Measurements from ENCODE around the gene KREMEN1.

Gene KREMEN1

DNA sequence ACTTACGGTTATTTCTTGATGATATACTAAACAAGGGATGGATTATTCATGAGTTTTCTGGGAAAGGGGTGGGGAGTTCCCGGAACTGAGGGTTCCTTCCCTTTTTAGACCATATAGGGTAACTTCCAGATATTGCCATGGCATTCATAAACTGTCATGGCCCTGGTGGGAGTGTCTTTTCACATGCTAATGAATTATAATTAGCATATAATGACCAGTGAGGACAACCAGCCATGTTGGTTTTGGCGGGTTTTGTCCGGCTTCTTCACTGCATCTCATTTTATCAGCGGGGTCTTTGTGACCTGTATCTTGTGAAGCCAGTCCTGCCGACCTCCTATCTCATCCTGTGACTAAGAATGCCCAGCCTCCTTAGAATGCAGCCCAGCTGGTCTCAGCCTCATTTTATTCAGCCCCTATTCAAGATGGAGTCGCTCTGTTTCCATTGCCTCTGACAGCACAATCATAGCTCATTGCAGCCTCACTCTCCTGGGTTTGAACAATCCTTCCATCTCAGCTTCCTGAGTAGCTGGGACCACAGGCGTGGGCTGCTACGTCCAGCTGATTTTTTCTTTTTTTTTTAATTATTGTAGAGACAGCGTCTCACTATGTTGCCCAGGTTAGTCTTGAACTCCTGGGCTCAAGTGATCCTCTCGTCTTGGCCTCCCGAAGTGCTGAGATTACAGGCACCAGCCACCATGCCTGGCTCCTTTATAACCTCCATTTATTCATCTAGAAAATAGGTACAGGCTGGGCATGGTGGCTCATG is 80.3 kb downstream of the KREMEN1 start:
- DNase-seq = no peak

DNA sequence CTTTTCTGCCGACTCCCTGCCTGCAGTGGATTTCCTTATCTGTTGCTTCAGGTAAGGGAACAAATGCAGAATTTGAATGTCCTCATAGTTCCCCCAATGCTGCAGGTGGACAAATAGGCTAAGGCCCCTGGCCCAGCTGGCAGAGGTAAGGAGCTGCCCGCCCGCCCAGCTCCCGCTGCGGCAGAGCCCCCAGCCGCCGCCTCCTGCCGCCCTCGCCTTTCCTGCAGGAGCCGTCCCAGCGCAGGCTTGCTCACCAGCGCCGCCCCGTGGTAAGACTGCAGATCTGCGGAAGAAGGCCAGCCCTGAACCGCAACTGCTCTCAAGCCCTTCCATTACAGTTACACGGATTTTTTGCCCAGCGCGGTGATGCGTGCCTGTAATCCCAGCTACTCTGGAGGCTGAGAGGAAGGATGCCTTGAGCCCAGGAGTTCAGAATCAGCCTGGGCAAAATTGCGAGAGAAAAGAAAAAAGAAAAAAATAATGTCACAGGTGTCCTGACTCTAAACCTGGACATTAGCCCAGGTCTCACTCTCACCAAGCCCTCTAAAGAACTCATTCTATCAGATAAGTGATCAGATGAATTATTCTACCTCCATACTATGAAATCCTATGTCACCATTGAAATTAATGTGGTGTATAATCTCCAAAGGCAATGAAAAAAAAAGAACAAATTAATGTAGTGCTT is 81.7 kb downstream of the KREMEN1 start:
- DNase-seq = no peak

DNA sequence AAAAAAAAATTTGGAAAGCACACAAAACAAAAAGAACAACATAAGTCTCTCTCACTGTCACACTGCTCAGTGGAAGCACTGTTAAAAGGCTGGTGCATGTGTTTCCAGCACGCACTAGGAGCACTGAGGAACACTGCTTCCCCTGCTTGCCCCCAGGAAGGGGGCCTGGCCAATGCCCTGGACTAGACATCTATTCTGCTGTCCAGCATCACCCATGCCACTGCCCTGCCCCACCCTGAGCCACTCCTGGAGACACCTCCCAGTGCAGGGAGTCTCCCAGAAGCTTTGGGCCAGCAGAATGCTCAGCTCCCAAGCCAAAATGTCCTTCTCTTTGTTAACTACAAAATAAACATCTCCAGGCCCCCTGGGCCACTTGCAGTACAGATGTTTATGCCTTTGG is 83.1 kb downstream of the KREMEN1 start:
- DNase-seq = no peak

DNA sequence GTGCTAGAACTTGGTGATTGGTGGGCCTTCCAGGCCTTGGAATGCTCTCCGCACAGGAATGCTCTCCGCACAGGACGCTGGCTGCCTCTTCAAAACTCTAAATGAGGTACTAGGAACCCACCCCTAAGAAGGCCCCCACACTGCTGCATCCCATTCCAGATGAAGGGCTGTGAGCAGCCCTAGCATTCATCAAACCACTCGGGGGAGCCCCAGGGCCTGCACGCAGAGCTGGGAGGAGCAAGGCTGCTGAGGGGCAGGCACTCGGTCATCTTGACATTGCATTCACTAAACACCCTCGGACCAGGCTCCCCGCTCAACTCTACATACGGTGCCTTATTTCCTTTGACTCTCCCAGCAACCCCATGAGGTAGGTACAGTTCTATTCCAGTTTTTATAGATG is 83.7 kb downstream of the KREMEN1 start:
- no peak for DNase-seq

DNA sequence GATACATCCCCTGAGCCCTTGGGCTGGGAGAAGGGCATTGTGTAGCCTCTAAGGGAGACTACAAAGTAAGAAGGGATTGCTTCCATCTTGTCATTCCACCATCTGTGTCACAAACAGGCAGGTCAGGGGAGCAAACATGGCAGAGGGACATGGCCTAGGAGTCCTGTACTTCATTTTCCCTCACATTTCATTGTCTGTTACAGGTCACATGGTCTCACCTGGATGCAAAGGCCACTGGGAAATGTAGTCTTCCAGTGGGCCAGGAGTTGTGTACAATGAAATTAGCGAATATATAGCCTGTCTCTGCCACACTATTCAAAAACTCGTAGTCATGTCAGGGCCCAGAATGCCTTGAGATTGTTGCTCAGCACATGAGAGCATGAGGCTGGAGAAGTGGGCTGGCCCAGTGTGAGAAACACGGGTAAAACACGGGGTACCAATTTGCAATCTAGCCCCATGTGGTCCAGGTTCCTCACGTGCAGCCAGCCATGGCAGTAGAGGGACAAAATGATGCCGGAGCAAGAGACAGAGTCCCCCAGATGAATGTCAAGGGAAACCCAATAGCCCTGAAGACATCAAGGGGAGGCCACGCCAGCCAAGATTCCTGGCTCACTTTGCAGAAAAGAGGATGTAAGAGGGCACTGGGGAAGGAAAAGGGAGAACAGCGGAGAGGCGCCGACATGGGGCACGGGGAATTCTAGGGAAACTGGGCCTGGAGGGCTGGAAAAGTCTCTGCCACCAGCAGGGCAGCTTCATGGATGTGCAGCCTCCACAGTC is 85.1 kb downstream of the KREMEN1 start:
- DNase-seq = no peak

DNA sequence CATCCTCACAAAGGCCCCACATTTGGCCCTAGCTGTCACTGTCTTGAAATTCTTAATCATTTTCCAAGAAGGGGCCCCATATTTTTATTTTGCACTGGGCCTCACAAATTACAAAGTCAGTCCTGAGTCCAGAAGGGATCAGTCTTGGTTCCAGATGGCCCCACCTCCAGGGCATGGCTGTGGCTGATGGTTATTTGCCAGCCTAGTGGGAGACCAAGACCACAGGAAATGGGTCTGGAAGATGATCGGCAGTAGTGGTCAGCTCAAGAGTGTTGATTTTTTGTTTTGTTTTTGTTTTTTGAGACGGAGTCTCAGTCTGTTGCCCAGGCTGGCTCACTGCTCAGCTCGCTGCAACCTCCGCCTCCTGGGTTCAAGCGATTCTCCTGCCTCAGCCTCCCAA is 85.7 kb downstream of the KREMEN1 start:
- no peak for DNase-seq

DNA sequence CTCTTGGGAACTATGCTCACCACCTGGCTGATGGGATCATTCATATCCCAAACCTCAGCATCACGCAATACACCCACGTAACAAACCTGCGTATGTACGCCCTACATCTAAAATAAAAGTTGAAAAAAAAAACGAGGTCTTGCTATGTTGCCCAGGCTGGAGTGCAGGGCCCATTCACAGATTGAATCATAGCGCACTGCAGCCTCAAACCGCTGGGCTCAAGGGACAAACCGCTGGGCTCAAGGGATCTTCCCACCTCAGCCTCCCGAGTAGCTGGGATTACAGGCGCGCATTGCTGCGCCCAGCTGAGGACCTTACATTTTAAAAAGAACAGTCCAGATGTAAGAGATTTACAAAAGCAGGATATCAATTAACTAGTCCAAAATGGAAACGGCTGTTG is 91.0 kb downstream of the KREMEN1 start:
- DNase-seq = no peak

DNA sequence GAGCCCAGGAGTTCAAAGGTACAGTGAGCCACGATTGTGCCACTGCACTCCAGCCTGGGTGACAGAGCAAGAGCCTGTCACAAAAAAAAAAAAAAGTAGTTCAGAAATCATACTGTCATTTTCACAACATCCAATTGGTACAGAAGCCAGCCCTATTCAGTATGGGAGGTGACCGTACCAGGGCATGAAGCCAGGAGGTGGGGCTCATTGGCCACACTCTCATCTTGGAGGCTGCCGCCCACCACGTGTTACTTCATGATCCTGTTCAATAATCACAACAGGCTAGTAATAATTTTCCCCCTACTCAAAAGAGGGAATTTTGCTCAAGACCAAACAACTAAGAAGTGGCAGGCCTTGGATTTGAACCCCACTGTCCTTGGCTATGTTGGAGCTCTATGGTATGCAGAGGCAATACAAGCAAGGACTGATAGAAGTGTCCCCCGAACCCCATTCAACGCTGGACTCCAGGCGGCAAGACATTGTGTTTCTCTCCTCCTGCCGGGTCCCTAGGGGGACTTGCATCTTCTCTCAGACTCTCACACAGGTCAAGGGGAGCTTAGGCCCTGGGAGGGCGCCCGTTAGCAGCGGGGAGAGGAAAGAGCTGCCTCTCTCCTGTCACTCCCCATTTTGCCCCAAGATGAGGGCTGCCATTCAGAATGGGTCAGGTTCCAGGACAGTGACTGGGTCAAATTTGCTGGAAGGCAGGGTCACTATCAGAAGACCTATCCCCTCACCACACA is 92.7 kb downstream of the KREMEN1 start:
- DNase-seq = no peak

DNA sequence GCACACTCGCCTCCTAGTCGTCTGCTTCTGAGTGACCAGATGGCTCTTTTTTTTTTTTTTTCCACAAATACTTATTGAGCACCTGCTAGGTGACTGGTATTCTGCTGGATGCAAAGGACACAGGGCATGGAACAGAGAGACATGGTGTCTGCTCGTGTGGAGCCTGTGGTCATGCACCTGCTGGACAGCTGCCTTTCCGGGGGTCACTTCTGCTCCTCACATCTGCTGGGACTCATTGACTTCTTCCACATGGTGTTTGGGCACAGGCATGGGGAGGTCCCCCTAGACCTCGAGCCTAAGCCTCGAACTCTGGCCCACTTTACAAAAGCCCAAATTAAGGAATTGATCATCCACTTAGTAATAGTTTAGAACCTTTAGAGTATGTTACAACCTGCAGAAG is 93.3 kb downstream of the KREMEN1 start:
- no peak for DNase-seq

DNA sequence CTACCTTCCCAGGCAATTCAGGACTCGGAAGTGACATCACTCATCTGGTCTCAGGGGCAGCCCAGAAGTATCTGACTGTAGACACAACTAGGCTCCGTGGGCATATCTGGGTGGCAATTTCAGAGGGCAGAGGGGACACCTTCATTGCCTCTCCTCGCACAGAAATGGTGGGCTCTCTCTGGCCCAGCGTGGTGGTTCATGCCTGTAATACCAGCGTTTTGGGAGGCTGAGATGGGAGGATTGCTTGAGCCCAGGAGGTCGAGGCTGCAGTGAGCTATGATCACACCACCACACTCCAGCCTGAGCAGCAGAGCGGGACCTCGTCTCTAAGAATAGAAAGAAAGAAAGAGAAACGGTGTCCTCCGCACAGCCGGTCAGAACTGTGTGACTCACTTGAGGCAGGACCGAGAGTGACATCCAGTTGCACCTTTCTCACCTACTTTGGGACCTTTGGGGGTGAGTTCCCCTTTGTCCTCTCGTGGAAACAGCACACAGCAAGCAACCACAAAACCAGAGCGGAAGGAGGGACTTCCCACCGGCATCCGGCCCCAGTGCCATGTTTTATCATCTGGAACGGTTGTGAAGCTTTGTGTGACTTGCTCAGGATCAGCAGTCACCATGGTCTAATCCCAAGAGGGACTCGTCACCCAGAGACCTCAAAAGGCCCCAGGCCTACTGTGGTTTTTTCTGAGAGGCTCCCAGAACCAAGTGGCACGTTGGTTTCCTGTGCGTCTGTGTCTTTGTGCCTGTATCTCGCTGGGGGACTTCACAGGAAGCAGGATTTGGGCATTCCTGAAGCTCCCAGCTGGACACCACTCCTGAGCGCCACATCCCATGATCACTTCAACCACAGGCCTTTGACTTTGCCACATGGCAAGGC is 94.4 kb downstream of the KREMEN1 start:
- no peak for DNase-seq

DNA sequence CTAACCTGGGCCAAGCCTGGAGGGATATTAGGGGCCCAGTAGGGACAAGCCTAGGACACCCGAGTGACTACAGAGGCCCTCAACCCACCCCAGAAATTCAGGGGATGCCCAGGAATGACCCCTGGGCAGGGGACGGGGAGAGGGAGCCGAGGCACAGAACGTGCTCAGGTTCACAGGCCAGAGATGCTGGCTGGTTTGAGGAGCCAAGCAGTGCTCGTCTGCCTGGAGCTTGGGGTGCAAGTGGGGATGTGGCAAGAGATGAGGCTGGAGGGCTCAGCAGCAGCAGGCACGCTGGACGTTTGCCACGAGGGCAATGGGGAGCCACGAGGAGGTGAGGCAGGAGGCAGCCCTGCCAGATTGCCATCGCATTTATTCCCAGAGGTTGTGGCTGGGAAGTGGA is 98.9 kb downstream of the KREMEN1 start:
- no peak for DNase-seq

DNA sequence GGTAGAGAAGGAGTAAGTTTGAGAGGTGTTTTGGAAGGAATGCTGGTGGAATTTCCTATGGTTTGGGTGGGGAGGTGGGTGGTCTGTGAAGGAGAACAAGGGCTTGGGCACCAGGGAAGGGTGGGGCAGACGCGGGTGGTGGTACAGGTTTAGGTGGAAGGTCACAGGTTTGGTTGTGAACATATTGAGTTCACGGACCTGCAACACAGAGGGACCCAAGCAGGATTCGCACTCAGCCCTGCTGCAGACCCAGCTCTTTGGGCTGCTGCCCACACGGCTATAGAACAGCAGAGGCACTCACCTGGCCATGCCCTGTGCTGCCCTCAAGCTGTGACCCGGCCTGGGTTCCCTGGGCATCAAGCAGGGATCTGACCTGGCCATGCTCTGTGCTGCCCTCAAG is 99.4 kb downstream of the KREMEN1 start:
- DNase-seq = no peak

DNA sequence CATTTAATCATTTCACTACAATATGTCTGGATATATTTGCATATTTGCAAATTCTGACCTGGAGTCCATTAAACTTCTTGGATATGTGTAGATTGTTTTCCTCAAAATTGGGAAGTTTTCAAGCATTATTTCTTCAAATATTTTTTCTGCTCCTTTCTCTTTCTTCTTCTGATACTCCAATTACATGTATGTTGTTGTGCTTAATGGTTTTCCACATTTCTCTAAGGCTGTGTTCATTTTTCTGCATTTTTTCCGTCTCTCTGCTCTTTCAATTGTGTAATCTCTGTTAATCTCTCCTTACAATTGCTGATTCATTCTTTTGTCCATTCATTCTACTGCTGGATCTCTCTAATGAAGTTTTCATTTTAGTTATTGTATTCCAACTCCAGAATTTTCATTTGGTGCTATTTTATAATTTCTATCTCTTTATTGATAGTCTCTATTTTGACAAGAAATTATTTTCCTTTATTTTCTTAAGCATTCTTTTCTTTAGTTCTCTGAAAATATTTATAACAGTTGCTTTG is 102.5 kb downstream of the KREMEN1 start:
- DNase-seq = no peak

DNA sequence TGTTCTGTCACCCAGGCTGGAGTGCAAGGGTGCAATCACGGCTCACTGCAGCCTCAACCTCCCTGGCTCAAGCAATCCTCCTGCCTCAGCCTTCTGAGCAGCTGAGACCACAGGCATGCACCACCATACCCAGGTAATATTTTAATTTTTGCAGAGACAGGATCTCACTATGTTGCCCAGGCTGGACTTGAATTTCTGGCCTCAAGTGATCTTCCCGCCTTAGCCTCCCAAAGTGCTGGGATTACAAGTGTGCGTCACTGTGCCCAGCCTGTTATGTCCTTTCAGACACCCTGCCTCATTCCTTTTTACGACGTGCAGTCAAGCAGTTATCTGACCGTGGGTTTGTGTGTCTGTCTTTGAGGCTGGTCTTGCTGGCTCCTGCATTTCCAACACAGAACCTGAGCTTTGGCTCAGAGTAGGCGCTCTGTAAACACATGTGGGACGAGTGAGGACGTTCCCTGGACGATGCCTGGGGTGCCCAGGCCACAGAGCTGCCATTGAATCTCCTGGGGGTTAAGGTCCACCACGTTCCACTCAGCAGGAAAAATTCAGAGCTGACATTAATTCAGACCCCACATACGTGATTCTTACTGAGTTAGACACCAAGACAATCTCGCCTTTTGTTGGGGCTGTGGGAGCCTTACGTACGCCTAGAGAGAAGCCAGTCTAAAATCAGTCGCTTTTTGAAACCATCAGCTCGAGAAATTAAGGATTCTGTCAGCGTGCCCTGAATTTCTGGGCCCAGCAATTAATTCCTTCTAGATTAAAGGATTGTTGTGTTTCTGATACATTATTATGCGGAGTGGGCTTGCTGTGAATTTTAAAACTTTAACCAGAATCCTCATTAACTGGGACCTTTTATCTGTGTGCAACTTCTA is 111.4 kb downstream of the KREMEN1 start:
- DNase-seq = no peak

DNA sequence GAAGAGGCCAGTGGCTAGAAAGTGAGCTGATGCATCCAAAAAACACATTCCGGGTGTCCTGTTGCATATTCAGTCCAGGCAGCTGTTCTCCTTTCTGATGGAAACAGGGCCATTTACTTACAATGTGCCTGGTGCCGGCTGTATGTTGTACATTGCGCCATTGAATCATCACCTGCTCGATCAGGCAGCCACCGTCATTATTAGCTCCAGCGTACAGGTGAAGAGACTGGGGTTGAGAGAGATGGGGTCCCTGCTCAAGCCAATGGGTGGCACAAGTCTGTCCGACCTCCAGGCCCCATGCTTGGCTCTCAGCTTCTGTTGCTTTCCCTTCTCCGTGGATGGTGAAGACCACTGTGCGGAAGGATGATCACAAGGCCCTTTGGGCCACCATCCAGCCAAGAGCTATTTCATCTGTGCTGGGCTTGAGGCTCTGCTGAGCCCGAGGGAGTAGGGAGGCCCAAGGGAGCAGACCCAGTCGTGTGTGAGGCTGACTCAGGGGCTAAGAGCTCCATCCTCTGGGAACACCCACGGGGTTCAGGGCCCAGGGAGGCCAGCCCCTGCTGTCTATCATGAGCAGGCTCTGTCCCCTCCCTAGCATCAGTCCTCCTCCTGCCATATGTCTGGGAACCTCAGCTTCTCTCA is 112.1 kb downstream of the KREMEN1 start:
- no peak for DNase-seq

DNA sequence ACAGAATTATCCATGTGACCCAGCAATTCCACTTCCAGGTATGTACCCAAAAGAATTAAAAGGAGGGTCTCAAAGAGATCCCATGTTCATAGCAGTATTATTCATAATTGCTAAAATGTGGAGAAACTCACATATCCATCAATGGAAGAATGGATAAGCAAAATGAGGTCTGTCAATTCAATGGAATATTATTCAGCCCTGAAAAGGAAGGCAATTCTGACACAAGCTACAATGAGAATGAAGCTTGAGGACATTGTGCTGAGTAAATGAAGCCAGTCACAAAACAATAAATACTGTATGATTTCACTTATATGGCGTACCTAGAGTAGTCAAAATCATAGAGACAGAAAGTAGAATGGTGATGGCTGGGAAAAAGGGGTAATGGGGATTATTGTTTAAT is 113.5 kb downstream of the KREMEN1 start:
- DNase-seq = no peak

DNA sequence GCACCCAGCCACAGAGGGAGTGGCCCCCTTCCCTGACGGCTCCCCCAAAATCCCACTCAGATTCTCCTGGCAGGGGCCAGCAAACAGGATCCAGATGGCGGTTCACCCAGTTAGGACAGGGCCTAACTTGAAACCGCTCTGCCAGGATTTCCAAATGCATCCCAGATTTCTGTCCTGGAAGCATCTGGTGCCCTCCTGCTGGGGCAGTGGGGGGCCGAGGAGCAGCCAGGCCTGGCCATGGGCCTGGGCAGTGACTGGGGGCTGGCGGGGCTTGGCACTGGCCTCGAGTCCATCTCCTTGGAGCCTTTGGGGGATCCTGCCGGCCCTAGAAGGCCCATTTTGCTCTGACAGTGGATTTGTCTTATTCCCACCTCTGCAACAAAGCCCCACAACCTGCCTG is 115.0 kb downstream of the KREMEN1 start:
- DNase-seq = no peak

DNA sequence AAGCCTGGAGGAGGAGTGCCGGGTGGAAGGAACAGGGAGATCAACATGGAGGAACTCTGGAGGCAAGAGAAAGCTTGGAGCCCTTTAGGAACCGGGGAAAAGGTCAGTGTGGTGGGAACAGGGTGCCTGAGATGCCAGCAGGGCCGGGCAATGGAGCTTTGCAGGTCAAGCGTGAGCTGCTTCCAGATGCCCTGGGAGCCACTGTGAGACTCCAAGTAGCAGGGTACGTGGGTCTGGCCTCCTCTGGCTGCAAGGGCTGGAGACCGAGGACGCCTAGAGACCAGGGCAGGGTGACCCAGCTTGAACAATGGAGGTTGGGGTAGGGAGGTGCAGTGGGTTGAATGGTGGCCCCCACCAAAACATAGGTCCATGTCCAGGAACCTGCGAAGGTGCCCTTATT is 117.2 kb downstream of the KREMEN1 start:
- no peak for DNase-seq

DNA sequence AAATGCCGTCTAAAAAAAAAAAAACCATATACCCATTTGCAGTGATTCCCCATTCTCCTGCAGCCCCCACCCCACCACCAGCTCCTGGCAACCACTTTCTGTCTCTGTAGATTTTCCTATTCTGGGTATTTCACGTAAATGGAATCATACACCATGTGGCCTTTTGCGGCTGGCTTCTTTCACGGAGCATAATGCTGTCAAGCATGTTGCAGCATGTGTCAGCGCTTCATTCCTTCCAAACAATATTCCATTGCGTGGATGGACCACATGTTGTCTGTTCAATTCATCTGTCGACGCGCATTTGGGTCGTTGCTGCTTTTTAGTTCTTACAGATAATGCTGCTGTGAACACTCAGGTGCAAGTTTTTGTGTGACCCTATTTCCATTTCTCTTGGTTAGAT is 118.1 kb downstream of the KREMEN1 start:
- DNase-seq = no peak

DNA sequence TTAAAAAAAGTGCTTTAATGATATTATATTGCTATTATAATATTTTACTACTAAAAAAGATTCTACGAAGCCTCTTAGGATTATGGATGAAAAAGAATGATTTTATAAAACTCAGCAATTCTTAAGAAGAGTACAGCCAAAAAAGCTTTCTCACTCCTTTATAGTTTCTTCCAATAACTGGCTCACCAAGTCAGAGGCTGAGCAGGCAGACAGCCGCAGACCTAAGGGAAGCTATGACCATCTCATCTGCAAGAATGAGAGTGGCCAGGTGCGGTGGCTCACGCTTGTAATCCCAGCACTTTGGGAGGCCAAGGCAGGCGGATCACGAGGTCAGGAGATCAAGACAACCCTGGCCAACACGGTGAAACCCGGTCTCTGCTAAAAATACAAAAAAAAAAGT is 120.2 kb downstream of the KREMEN1 start:
- no peak for DNase-seq

Data from T1000 (cell line).